ENCODE data around the gene CCL25. TPM values are rescaled to one million over a fixed set of nuclear protein-coding genes. Genes with fewer than 3 reads are reported as not detected.
"Not testable (repeated sequence)": the region's sequence is repeated elsewhere in the genome, so short reads cannot be mapped to it uniquely, and the experiment has no call there.

Gene CCL25
- total RNA-seq, 6 donors from 2014 or later: not detected

DNA sequence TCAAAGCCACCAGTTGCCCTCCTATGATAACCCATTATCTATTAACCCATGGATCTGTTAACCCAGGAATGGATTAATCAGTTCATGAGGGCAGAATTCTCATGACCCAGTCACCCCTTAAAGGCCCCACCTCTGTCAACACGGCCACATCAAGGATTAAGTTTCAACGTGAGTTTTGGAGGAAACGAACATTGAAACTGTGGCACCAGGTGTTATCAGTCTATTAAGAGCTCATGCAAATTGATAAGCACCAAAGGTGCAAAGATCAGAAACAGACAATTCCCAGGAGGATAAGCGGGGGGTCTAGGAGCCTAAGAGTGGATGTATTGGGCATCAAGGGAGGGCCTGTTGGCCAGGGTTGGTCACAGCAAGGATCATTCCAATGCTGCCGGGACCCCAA is 27.2 kb upstream of the CCL25 start:
- TF ChIP-seq CTCF (IDR thresholded peaks at IDR 0.05): no peak
- TF ChIP-seq POLR2AphosphoS5 (IDR thresholded peaks at IDR 0.05): no peak
- no peak for TF ChIP-seq EP300 (IDR thresholded peaks at IDR 0.05)
- TF ChIP-seq POLR2A (IDR thresholded peaks at IDR 0.05): no peak
- no peaks in the 10 kb centered on the region for H3K9me3 ChIP-seq
- H3K36me3 ChIP-seq: no peaks in the 10 kb centered on the region
- H3K27ac ChIP-seq: no peak overlapping the region
- ATAC-seq (ENCODE audit: low FRiP score in 2 of 2): no peak
- H3K27me3 ChIP-seq: no peaks in the 10 kb centered on the region
- no peak for DNase-seq
- H3K4me3 ChIP-seq: no peak overlapping the region
- peaks cover 0 to 4% (median 0%) of the 10 kb centered on the region in 4 donors for H3K4me1 ChIP-seq
- 77 to 79% methylated on average over 5 of the region's 5 CpGs for WGBS, 2 donors

DNA sequence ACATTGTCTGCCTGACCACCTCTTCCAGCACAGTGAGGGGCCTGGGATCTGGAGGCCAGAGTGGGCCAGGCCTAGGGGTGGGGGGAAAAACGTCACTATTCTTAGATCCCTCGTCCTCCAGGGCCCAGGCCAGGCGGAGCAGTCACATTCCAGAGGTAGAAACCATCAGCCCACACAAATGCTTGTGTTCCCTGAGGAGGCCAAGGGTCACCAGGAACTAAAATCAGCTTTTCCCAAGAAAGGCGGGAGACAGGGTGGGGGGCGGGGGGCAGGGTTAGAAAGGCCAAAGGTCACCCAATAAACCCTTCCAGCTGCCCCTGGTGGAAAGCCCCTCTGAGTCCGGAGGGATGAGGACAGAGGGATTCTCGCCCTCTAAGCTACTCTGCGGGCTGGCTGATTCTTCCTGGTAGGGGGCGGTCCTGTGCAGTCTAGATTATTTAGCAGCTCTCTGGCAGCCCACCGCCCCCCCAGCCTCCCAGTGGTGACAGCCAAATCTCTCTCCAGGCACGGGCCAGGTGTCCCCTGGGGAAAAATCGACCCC is 23.5 kb upstream of the CCL25 start:
- ATAC-seq (ENCODE audit: low FRiP score in 2 of 2): no peak
- Histone ChIP-seq H3K9me3 (no peaks in the 10 kb centered on the region), H3K36me3 (no peaks in the 10 kb centered on the region), H3K4me1 (no peaks in the 10 kb centered on the region), H3K27ac (no peak overlapping the region), H3K4me3 (no peak overlapping the region), H3K27me3 (no peaks in the 10 kb centered on the region)
- no peak for TF ChIP-seq POLR2A (IDR thresholded peaks at IDR 0.05)
- no peak for TF ChIP-seq EP300 (IDR thresholded peaks at IDR 0.05)
- no peak for TF ChIP-seq POLR2AphosphoS5 (IDR thresholded peaks at IDR 0.05)
- no peak for TF ChIP-seq CTCF (IDR thresholded peaks at IDR 0.05)
- DNase-seq: no peak
- WGBS, 2 donors: 64 to 72% methylated on average over 7 to 12 of the region's 12 CpGs

- H3K36me3 ChIP-seq: no peaks in the 10 kb centered on the region
- H3K4me1 ChIP-seq: no peaks in the 10 kb centered on the region
- ATAC-seq (ENCODE audit: low FRiP score in 2 of 2) (no peak), DNase-seq (no peak)
- no peak for TF ChIP-seq CTCF (IDR thresholded peaks at IDR 0.05)
- TF ChIP-seq POLR2A (IDR thresholded peaks at IDR 0.05): no peak
- TF ChIP-seq EP300 (IDR thresholded peaks at IDR 0.05): no peak
- TF ChIP-seq POLR2AphosphoS5 (IDR thresholded peaks at IDR 0.05): no peak
- H3K4me3 ChIP-seq: no peak overlapping the region
- WGBS, 2 donors: 80 to 89% methylated on average over 7 to 8 of the region's 8 CpGs
- no peaks in the 10 kb centered on the region for H3K9me3 ChIP-seq
- no peak overlapping the region for H3K27ac ChIP-seq
- H3K27me3 ChIP-seq: no peaks in the 10 kb centered on the region
Measured at GRCh38 chr19:8030960-8031359, 21.6 kb upstream of the CCL25 start.

DNA sequence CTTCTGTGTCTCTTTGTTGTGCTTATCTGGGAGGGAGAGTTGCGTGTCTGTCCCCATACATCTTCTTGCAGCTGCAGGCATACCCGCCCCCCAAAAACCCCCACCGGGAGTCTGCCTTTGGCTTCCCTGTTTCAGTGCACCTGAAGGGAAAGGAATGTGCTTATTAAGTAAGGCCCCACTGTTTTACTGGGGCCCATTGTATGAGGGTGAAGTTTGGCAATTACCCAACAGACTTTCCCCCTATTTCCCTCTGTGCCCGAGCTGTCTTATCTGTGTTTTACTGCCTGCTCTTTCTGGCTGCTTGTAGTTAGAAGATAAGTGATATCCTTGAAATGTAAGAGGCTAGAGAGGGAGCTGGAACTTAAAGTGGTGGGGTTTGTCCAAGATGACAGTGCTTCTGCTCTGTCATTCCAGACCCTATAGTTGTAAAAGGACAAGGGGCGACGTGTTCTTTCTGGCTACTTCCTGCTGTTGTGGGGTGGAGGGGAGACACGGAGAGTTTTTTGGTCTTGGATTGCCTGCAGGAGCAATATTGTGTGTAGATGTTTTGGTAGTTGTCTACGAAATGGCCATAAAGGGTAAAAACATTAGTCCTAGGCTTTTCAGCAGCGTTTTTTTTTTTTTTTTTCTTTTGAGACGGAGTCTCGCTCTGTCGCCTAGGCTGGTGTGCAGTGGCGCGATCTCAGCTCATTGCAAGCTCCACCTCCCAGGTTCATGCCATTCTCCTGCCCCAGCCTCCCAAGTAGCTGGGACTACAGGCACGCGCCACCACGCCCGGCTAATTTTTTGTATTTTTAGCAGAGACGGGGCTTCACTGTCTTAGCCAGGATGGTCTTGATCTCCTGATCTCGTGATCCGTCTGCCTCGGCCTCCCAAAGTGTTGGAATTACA is 19.0 kb upstream of the CCL25 start:
- not testable (repeated sequence) for DNase-seq; H3K27ac ChIP-seq; H3K4me3 ChIP-seq; ATAC-seq (ENCODE audit: low FRiP score in 2 of 2); H3K9me3 ChIP-seq; H3K36me3 ChIP-seq; H3K4me1 ChIP-seq; H3K27me3 ChIP-seq
- 60 to 69% methylated on average over 22 of the region's 22 CpGs for WGBS, 2 donors

GRCh38 chr19:8034178-8034525 is 18.4 kb upstream of the CCL25 start:
- H3K27ac ChIP-seq: no peak overlapping the region

More at GRCh38 chr19:8034178-8034525, 18.4 kb upstream of the CCL25 start:
- Histone ChIP-seq H3K27me3 (no peaks in the 10 kb centered on the region), H3K4me1 (no peaks in the 10 kb centered on the region), H3K9me3 (no peaks in the 10 kb centered on the region), H3K4me3 (no peak overlapping the region), H3K36me3 (no peaks in the 10 kb centered on the region)
- no peak for DNase-seq
- TF ChIP-seq POLR2AphosphoS5 (IDR thresholded peaks at IDR 0.05) (no peak), POLR2A (IDR thresholded peaks at IDR 0.05) (no peak), EP300 (IDR thresholded peaks at IDR 0.05) (no peak), CTCF (IDR thresholded peaks at IDR 0.05) (no peak)
- ATAC-seq (ENCODE audit: low FRiP score in 2 of 2): no peak
- WGBS, 2 donors: 84 to 95% methylated on average over 6 of the region's 6 CpGs

Measured in upper lobe of left lung (tissue), 6 donors.